ENCODE data around the gene INSRR.

Gene INSRR

GRCh38 chr1:156903328-156904091 is 44.6 kb upstream of the INSRR start:
- H3K27ac ChIP-seq = peak overlapping the region in 1 of 2 donors; percentile 14

DNA sequence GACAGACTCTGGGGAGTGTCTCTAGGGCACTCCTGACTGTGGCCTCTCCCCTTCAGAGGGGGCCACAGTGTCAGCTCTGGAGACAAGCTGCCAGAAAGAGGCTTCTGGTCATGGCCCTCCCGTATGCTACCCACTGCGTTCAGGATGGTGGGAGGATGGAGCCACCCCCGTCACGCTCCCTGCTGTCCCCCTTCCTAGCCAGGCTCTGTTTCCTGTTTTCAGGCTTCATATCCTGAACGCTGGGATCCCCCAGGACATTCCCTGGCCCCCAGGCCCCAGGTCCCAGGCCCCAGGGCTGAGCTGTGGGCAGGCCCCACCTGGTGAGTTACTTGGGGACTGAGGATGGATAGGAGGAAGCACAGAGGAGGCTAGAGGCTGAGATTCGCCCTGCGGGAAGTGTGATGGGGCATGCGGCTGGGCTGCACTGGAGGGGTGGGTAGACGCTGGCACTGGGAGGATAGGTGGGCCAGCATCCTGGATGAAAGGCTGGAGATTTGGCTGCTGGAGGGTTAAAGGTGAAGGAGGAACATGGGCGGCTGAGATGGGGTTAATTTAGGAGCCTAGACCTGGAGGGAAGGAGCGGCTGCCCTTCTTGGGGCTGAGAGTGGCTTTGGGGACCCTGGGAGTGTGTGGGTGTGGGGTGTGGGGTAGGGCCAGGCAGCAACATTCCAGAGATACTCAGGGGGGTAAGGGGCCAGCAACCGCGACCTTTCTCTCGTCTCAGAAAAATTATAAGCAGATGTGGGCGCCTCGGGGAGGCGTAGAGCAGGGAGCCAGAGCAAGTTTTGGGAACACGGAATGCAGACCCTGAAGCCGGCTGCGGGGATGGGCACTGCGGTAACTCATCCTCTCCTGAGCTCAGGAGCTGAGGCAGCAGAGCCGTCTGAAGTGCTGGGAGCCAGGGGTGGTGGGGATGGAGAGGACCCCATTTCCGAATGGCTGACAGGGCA is 43.3 kb upstream of the INSRR start:
- TF ChIP-seq CTCF (IDR thresholded peaks at IDR 0.05) = no peak
- no peak overlapping the region for H3K4me3 ChIP-seq
- H3K27ac ChIP-seq = peak overlapping the region in 1 of 2 donors; percentile 43
- no peak for DNase-seq (ENCODE audit: low spot score)

More at GRCh38 chr1:156903328-156904091, 44.6 kb upstream of the INSRR start:
- TF ChIP-seq CTCF (IDR thresholded peaks at IDR 0.05) = no peak
- DNase-seq (ENCODE audit: low spot score) = no peak
- no peak overlapping the region for H3K4me3 ChIP-seq

- no peak for TF ChIP-seq CTCF (IDR thresholded peaks at IDR 0.05)
- H3K4me3 ChIP-seq = no peak overlapping the region
- DNase-seq (ENCODE audit: low spot score) = no peak
- peak overlapping the region in 1 of 2 donors; percentile 43 for H3K27ac ChIP-seq
Measured at GRCh38 chr1:156901590-156901900, 42.6 kb upstream of the INSRR start.

- peak overlapping the region in 1 of 2 donors; percentile 43 for H3K27ac ChIP-seq
Measured at GRCh38 chr1:156900896-156901589, 42.1 kb upstream of the INSRR start.

GRCh38 chr1:156899956-156900718 is 41.2 kb upstream of the INSRR start:
- no peak for DNase-seq (ENCODE audit: low spot score)
- no peak for TF ChIP-seq CTCF (IDR thresholded peaks at IDR 0.05)
- peak overlapping the region in 1 of 2 donors; percentile 43 for H3K27ac ChIP-seq
- H3K4me3 ChIP-seq = peak overlapping the region; percentile 7

More at GRCh38 chr1:156900896-156901589, 42.1 kb upstream of the INSRR start:
- no peak for DNase-seq (ENCODE audit: low spot score)
- peak overlapping the region; percentile 7 for H3K4me3 ChIP-seq
- no peak for TF ChIP-seq CTCF (IDR thresholded peaks at IDR 0.05)

GRCh38 chr1:156898971-156899664 is 40.2 kb upstream of the INSRR start:
- no peak for DNase-seq (ENCODE audit: low spot score)
- Histone ChIP-seq H3K27ac (peak overlapping the region in 1 of 2 donors; percentile 98), H3K4me3 (peak overlapping the region; percentile 81)
- no peak for TF ChIP-seq CTCF (IDR thresholded peaks at IDR 0.05)

Data from coronary artery (tissue), 2 donors.